ENCODE measurements around the gene DENND4A. TPM values are rescaled to one million over a fixed set of nuclear protein-coding genes. Genes with fewer than 3 reads are reported as not detected.

The DENND4A gene
- total RNA-seq, 4 donors from 2014 or later, result 24.4 to 46.4 (median 33.1) TPM

DNA sequence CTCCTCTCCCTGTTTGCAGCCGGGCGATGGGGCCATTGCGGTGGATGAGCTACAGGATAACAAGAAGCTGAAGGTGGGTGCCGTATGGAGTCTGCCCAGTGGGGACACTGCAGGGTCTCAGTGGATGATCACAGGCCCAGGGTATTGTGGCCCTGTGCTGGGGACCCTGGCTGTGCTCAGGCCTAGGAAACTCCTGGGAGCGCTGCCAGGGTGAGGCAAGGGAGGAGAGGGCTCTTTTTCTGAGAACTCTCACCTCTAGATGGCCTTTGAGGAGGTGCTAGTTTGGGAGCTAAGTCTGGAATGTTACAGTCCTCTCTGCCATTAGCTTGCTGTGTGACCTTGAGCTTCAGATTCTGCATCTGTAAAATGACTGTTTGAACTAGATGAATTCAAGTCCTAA is 154.0 kb downstream of the DENND4A start:
- ATAC-seq (no peak), DNase-seq (no peak)
- TF ChIP-seq POLR2A (IDR thresholded peaks at IDR 0.05), result no peak
- TF ChIP-seq, protein P1, sequence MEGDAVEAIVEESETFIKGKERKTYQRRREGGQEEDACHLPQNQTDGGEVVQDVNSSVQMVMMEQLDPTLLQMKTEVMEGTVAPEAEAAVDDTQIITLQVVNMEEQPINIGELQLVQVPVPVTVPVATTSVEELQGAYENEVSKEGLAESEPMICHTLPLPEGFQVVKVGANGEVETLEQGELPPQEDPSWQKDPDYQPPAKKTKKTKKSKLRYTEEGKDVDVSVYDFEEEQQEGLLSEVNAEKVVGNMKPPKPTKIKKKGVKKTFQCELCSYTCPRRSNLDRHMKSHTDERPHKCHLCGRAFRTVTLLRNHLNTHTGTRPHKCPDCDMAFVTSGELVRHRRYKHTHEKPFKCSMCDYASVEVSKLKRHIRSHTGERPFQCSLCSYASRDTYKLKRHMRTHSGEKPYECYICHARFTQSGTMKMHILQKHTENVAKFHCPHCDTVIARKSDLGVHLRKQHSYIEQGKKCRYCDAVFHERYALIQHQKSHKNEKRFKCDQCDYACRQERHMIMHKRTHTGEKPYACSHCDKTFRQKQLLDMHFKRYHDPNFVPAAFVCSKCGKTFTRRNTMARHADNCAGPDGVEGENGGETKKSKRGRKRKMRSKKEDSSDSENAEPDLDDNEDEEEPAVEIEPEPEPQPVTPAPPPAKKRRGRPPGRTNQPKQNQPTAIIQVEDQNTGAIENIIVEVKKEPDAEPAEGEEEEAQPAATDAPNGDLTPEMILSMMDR (IDR thresholded peaks at IDR 0.05 in 4 of 5, conservative IDR thresholded peaks at IDR 0.05 in 1 of 5), result no peak
- Histone ChIP-seq H3K9me3 (no peaks in the 10 kb centered on the region), H3K27ac (no peak overlapping the region), H3K27me3 (no peaks in the 10 kb centered on the region), H3K4me3 (no peak overlapping the region), H3K36me3 (no peaks in the 10 kb centered on the region), H3K4me1 (no peaks in the 10 kb centered on the region)
- intact Hi-C loops (cut with DNase I; ENCODE audit: low total_unique reads) (loop anchor here (2.0 to 10.0 kb wide), 3 partner anchors 191 to 554 kb away; partner anchors contain the start of gene RAB11A), in situ Hi-C loops (cut with MboI; ENCODE audit: low sequenced_read_pairs in 4 of 4) (loop anchor here (25.0 kb wide), 3 partner anchors 224 to 649 kb away; partner anchors contain the start of genes RAB11A (in 4 of the 4), DIS3L (in 3 of the 4) and MEGF11 (in 1 of the 4))

DNA sequence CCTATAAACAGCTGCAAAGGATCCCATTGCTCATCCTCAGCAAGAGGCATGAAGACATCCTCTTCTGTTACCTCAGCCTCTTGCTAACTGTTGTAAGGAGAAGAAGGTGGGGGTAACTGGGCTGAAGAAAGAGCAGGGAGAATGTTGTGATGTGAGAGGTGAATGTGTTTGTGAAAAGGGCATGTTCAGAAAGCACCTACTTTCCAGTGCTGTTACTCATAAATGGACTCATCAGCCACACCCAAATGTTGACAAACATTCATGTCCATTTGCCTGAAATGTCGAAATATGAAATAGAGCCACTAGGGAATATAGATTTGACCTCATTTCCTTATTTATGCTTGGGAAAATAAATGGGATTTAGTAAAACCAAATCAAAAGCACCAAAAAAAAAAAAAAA is 157.7 kb downstream of the DENND4A start:
- no peak for TF ChIP-seq POLR2A (IDR thresholded peaks at IDR 0.05)
- TF ChIP-seq, protein P1 (IDR thresholded peaks at IDR 0.05 in 4 of 5, conservative IDR thresholded peaks at IDR 0.05 in 1 of 5), result no peak
- no peaks in the 10 kb centered on the region for H3K36me3 ChIP-seq
- H3K4me1 ChIP-seq, result no peaks in the 10 kb centered on the region
- DNase-seq, result no peak
- H3K27me3 ChIP-seq, result no peaks in the 10 kb centered on the region
- in situ Hi-C loops (cut with MboI; ENCODE audit: low sequenced_read_pairs in 4 of 4) (loop anchor here (25.0 kb wide), 3 partner anchors 228 to 653 kb away; partner anchors contain the start of genes RAB11A (in 4 of the 4), DIS3L (in 3 of the 4) and MEGF11 (in 1 of the 4)), intact Hi-C loops (cut with DNase I; ENCODE audit: low total_unique reads) (loop anchor here (10.0 kb wide), 1 partner anchor 230 kb away; the partner anchor contains the start of gene RAB11A)
- no peaks in the 10 kb centered on the region for H3K9me3 ChIP-seq
- no peak overlapping the region for H3K4me3 ChIP-seq
- H3K27ac ChIP-seq, result no peak overlapping the region
- no peak for ATAC-seq

DNA sequence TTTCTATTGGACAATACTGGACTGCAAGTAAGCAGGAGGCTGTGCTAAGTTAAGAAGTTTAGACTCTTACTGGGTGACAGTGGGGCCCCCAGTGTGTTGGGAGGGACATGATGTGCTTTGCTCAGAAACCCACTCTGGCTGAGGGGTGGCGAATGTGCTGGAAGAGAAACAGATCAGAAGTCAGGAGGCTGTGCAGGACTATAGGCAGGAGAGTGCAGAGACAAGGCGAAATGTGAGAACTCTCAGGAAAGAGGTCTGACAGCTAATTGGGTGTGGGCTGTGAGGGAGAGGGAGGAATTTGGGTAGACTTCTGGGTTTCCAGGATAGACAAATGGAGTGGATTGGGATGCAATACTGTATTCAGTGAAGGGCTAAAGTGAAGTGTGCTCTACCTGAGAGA is 158.3 kb downstream of the DENND4A start:
- DNase-seq, result no peak
- Histone ChIP-seq H3K36me3 (no peaks in the 10 kb centered on the region), H3K9me3 (no peaks in the 10 kb centered on the region), H3K27me3 (no peaks in the 10 kb centered on the region), H3K27ac (no peak overlapping the region), H3K4me3 (no peak overlapping the region), H3K4me1 (no peaks in the 10 kb centered on the region)
- TF ChIP-seq, protein P1 (IDR thresholded peaks at IDR 0.05 in 4 of 5, conservative IDR thresholded peaks at IDR 0.05 in 1 of 5), result no peak
- no peak for TF ChIP-seq POLR2A (IDR thresholded peaks at IDR 0.05)
- in situ Hi-C loops (cut with MboI; ENCODE audit: low sequenced_read_pairs in 4 of 4) (loop anchor here (25.0 kb wide), 3 partner anchors 229 to 654 kb away; partner anchors contain the start of genes RAB11A (in 4 of the 4), DIS3L (in 3 of the 4) and MEGF11 (in 1 of the 4)), intact Hi-C loops (cut with DNase I; ENCODE audit: low total_unique reads) (loop anchor here (10.0 kb wide), 1 partner anchor 231 kb away; the partner anchor contains the start of gene RAB11A)
- ATAC-seq, result no peak

DNA sequence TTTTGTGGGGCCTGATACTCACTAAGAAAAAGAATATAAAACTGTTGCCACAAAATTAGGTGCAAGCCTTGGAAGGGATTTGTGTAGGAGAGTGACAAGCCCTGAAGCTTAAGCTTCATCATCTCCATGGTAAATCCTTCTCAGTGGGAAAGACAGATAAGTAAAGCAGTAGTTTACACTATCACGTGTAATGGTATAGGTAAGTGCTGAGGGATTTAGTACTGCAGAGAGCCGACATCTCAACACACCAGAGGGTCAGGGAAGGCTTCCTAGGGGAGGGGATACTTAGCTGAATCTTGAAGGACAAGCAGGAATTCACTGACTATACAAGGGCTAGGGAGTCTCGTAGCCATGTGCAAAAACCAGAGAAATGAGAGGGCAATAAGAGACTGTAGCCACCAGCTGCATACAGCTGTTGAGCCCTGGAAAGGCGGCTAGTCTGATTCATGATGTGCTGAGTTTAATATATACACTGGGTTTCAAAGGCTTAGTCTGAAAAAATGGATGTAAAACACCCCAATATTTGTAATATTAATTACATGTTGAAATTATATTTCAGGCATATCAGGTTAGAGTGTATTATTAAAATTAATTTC is 159.2 kb downstream of the DENND4A start:
- intact Hi-C loops (cut with DNase I; ENCODE audit: low total_unique reads) (loop anchor here (10.0 kb wide), 1 partner anchor 232 kb away; the partner anchor contains the start of gene RAB11A), in situ Hi-C loops (cut with MboI; ENCODE audit: low sequenced_read_pairs in 4 of 4) (loop anchor here (25.0 kb wide), 3 partner anchors 229 to 654 kb away; partner anchors contain the start of genes RAB11A (in 4 of the 4), DIS3L (in 3 of the 4) and MEGF11 (in 1 of the 4))
- Histone ChIP-seq H3K9me3 (no peaks in the 10 kb centered on the region), H3K36me3 (no peaks in the 10 kb centered on the region), H3K27me3 (no peaks in the 10 kb centered on the region), H3K4me1 (no peaks in the 10 kb centered on the region), H3K27ac (no peak overlapping the region), H3K4me3 (no peak overlapping the region)
- TF ChIP-seq POLR2A (IDR thresholded peaks at IDR 0.05), result no peak
- TF ChIP-seq, protein P1 (IDR thresholded peaks at IDR 0.05 in 4 of 5, conservative IDR thresholded peaks at IDR 0.05 in 1 of 5), result no peak
- ATAC-seq (no peak), DNase-seq (no peak)
